Activated T-helper 1 cell treated with anti-CD3 and anti-CD28 coated beads, Interleukin-2, amount 50 U/mL, for 16 hours (primary cell): ENCODE measurements around the gene DIP2C.
A peak's percentile ranks its signal among the peaks of the same experiment; 100 is the strongest.

ENCODE experiments used
- DNase-seq, 2 donors: peaks; one replicate each; pipeline ENCODE4 v3.0.0-alpha.2; 2020; ENCODE audit warnings: low read depth in 1 of 2, low spot score in 1 of 2

Gene DIP2C

DNA sequence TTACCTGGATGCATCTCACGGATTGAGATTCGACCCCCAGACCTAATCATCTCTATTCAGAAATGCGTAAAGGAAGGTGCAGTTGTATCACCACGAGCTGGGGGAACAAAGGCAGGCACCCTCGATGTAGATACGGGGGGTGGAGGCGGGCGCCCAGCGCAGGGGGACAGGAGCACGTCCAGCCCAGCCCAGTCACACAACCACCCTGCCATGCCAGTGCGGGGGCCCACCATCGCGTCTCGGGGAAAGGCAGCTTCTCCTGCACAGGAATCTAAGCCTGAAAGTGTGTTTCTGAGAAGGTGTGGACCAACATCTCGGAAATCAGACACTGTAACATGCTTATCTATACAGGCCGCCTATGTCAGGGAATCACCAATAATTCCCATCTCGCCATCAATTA, 131.1 kb downstream of the DIP2C start:
- DNase-seq = no peak

- peak in 1 of 2 donors; percentile 7 for DNase-seq
Measured at GRCh38 chr10:557792-558328, 131.6 kb downstream of the DIP2C start.

DNA sequence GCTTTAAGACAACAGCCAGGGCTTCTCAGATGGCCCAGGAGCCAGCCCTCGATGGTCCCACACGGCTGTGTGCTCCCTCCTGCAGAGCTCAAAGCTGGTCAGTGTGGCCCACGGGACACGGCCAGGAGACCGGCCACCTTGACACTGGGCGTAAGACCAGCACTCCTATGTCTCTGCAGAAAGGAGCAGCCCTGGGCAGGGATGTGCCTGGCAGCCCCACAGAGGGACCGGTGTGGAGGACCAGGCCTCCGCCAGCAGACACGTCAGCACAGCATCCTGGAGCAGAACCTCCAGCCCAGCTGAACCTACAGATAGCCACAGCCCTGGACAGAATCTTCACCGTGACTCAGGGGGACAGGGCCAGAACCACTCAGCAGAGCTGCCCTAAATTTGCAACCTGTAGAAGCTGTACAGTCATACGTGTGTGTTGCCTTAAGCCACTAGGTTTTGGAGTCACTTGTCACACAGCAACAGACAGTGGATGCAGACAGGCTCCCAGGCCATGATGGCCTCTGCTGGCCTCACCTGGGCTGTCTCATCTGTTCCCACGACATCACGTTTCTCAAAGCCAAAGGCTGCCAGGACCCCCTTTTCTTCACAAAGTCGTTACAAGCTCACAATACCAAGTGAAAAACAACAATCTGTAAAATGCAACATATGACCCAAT, 132.4 kb downstream of the DIP2C start:
- DNase-seq = no peak

DNA sequence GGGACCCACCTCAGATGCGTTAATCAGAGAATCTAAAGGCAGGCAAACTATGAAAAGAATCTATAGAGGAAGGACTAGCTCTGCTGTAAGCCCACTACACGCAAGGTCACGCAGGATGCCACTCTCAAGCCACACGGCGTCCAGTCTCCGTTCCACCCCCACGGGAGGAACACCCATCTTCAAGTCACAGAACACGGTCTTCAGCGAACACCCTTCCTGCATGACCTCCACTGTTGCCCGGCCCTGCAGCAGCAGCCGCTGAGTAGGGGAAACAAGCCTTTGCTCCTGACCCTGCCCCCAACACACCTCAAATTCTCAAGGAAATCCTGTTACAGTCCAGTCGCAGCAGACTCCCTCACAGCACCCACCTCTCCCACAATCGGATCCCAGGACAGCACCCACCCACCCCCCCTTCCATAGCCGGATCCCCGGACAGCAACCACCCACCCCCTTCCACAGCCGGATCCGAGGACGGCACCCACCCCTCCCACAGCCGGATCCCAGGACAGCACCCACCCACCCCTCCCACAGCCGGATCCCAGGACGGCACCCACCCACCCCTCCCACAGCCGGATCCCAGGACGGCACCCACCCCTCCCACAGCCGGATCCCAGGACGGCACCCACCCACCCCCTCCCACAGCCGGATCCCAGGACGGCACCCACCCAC, 133.7 kb downstream of the DIP2C start:
- DNase-seq = no peak

GRCh38 chr10:555281-555680, 134.2 kb downstream of the DIP2C start:
- no peak for DNase-seq

GRCh38 chr10:554182-554848, 135.2 kb downstream of the DIP2C start:
- DNase-seq = no peak

DNA sequence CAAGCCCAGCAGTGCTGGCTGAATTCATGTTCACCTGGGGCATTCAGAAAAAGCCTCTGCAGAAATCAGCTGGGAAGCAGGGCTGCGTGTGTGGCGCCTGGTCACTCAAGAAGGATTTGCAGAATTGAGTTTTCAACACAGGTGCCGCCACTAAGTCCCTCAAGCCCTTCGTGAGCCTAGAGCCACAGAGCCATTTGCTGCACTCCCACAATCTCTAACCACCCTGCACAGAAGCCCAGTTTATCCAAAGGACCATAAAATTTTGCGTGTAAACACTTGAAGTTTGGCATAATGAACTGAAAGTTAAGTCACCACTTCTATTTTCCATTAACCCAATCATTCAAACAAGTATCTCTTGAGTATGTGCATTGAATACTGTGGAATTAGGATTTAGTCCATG, 136.2 kb downstream of the DIP2C start:
- DNase-seq = no peak

DNA sequence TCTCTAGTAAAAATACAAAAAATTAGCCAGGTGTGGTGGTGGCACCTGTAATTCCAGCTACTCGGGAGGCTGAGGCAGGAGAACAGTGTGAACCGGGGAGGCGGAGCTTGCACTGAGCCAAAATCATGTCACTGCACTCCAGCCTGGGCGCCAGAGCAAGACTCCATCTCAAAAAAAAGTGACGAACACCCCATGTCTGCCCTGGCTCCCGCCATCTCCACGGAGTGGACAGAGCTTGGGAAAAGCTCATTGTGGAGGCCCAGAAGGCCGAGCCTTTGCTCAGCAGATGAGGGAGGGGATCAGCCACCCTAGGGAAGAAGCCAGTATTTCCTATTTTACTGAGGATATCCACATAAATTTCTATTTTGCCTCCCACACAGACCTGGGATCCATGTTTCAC, 136.8 kb downstream of the DIP2C start:
- no peak for DNase-seq

- no peak for DNase-seq
Measured at GRCh38 chr10:551373-552252, 137.9 kb downstream of the DIP2C start.

DNA sequence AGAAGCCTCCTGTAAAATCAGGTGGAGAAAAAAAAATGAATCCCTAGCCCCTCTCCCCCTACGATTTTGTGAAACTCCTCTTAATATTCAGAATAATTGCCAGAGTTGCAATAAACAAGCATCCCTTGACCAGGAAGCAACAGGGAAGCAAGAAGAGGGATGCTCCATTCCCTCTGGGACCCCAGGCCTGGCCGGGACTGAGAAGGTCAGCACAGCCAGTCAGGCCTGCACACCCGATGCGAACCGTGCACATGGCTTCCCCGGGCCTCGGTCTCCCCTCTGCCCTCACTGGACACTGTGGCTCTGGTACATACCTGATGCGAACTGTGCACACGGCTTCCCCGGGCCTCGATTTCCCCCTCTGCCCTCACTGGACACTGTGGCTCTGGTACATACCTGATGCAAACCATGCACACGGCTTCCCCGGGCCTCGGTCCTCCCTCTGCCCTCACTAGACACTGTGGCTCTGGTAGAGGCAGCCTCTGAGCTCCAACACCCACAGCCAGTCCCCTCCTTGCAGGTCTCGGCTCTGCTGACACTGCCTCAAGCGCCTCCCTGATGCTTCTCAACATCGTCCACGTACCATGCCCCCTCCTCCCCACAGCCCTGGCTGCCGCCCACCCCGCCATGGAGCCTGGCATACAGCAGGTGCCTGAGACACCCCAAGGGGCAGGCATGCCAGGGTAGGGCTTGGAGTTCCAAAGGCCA, 138.6 kb downstream of the DIP2C start:
- no peak for DNase-seq

- no peak for DNase-seq
Measured at GRCh38 chr10:549391-549790, 140.1 kb downstream of the DIP2C start.

GRCh38 chr10:548238-548901, 141.1 kb downstream of the DIP2C start:
- DNase-seq = no peak

GRCh38 chr10:547591-548081, 141.8 kb downstream of the DIP2C start:
- DNase-seq = no peak

GRCh38 chr10:546971-547590, 142.4 kb downstream of the DIP2C start:
- DNase-seq = no peak

- no peak for DNase-seq
Measured at GRCh38 chr10:546451-546850, 143.0 kb downstream of the DIP2C start.

DNA sequence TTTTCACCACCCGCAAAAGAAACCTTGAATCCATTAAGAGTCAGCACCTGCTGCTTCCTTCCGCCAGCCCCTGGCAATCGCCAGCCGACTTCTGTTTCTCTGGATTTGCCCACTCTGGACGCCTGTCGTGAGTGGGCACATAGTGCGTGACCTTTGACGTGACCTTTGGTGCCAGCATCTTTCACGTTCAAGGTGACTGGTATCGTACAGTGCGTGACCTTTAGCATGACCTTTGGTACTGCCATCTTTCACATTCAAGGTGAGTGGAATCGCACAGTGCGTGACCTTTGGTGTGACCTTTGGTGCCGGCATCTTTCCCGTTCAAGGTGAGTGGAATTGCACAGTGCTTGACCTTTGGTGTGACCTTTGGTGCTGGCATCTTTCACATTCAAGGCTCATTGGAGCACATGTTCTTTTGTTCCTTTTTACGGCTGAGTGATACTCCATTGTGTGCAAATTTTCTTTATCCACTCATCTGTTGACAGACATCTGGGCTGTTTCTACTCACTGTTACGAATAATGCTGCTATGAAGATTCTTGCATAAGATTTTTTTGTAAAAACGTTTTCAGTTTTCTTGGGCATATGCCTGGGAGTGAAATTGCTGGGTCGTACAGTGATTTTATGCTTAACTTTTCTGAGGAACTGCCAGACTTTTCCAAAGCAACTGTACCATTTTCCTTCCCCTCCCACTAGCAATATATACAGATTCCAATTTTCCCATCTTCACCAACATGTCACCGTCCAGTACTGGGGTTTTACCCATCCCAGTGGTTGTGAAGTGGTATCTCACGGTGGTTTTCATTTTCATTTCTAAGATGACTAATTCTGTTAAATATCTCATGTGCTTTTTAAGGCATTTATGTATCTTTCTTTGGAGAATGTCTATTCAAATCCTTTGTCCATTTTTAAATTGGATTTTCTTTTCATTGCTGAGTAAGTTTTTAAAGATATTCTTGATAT, 145.3 kb downstream of the DIP2C start:
- DNase-seq = no peak

DNA sequence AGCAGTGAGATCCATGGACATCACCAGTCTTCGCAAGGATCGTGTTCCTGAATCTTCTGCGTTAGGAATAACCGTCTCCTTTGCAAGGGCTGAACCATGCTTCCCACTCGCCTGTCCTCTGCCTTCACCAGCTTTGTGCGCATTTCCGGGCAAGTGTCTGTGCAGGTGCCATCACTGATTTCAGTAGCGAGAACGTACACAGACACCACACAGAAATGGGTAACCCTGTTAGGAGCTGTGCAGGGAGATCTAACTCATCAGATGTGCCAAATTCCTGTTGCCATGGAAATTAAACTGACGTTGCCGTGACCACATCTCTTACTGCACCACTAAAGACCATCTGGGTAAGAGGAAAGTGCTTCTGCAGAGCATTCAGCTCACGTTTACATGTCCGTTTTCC, 146.3 kb downstream of the DIP2C start:
- DNase-seq = no peak

DNA sequence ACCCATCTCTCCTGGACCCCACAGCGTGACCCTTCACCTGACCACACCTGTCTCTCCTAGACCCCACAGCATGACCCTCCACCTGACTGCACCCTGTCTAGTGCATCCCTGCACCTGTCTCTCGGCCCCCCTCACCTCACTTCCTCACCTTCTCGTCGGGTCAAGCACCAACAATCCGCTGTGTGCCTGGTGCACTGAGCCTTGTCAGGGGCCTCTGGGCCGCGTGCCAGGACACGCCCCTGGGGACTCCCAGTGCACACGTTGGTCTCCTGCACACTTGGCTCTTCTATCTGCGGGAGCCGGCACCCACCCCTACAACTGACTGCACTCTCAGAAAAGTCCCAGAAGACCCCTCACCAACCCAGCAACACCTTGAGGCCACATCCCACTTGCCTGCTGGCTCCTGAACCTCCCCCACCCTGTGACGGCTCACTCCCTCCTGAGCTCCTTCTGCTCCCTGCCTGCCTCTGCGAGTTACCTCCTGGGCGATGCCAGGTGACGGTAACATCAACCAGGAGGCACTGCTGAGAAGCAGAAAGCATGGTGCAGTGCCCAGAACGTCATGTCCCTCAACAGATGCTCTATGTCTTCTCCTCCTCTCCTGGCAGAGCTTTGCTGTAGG, 147.6 kb downstream of the DIP2C start:
- DNase-seq = no peak
